ENCODE data around the gene SPECC1.
A peak's percentile ranks its signal among the peaks of the same experiment; 100 is the strongest.
"Not testable (repeated sequence)": the region's sequence is repeated elsewhere in the genome, so short reads cannot be mapped to it uniquely, and the experiment has no call there.

Gene SPECC1
- 11.5 to 26.1 (median 15.0) reads per million in 3 donors for total RNA-seq

- peaks cover 14% of the 10 kb centered on the region for H3K4me1 ChIP-seq (ENCODE audit: control insufficient read depth, insufficient read depth, low read length, poor library complexity, severe bottlenecking)
- H3K27ac ChIP-seq (ENCODE audit: insufficient read depth, low read length, poor library complexity, severe bottlenecking), result no peak within 1 kb of the TSS
- peaks cover 3% of the 10 kb centered on the region for H3K27me3 ChIP-seq (replicated peaks; ENCODE audit: control insufficient read depth, insufficient read depth, low read length, poor library complexity, severe bottlenecking)
- no peaks in the 10 kb centered on the region for H3K36me3 ChIP-seq (ENCODE audit: control insufficient read depth, insufficient read depth, low read length)
- H3K4me3 ChIP-seq (ENCODE audit: insufficient read depth, low read depth, low read length, poor library complexity, severe bottlenecking), result peak within 1 kb of the TSS; percentile 78
- no peaks in the 10 kb centered on the region for H3K9me3 ChIP-seq (ENCODE audit: control insufficient read depth, low read length)
- DNase-seq, result peak; percentile 72 to 76 (median 73)
Measured at GRCh38 chr17:20009302-20010098, at the start of gene SPECC1. Gene SPECC1 (plus strand): TSS chr17:20009359. CDS start chr17:20096652, 87,293 bp downstream.

DNA sequence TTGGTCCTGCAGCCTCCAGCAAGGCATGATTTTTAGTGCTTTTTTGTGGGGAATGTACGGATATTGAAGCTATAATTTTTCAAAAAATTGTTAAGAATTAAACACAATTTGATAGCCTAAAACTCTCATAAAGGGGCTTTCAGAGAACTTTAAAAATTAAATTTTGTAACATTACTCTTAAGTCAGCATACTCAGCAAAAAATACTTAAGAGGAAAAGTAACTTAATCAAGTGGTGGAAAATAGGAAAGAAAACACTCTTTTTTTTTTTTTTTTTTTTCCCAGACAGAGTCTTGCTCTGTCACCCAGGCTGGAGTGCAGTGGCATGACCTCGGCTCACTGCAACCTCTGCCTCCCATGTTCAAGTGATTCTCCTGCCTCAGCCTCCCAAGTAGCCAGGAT is 46.2 kb upstream of the SPECC1 start:
- peaks cover 34% of the 10 kb centered on the region for H3K36me3 ChIP-seq (ENCODE audit: control insufficient read depth, insufficient read depth, low read length)
- H3K27ac ChIP-seq (ENCODE audit: insufficient read depth, low read length, poor library complexity, severe bottlenecking); H3K27me3 ChIP-seq (replicated peaks; ENCODE audit: control insufficient read depth, insufficient read depth, low read length, poor library complexity, severe bottlenecking): not testable (repeated sequence)

GRCh38 chr17:19973156-19973555 is 36.0 kb upstream of the SPECC1 start:
- no peaks in the 10 kb centered on the region for H3K9me3 ChIP-seq (ENCODE audit: control insufficient read depth, low read length)
- H3K27me3 ChIP-seq (replicated peaks; ENCODE audit: control insufficient read depth, insufficient read depth, low read length, poor library complexity, severe bottlenecking), result no peaks in the 10 kb centered on the region
- H3K4me3 ChIP-seq (ENCODE audit: insufficient read depth, low read depth, low read length, poor library complexity, severe bottlenecking), result no peak overlapping the region
- DNase-seq, result no peak
- H3K27ac ChIP-seq (ENCODE audit: insufficient read depth, low read length, poor library complexity, severe bottlenecking), result no peak overlapping the region
- peaks cover 10% of the 10 kb centered on the region for H3K36me3 ChIP-seq (ENCODE audit: control insufficient read depth, insufficient read depth, low read length)
- no peaks in the 10 kb centered on the region for H3K4me1 ChIP-seq (ENCODE audit: control insufficient read depth, insufficient read depth, low read length, poor library complexity, severe bottlenecking)

More for the DNA sequence above, 46.2 kb upstream of the SPECC1 start:
- not testable (repeated sequence) for H3K9me3 ChIP-seq (ENCODE audit: control insufficient read depth, low read length); DNase-seq; H3K4me1 ChIP-seq (ENCODE audit: control insufficient read depth, insufficient read depth, low read length, poor library complexity, severe bottlenecking); H3K4me3 ChIP-seq (ENCODE audit: insufficient read depth, low read depth, low read length, poor library complexity, severe bottlenecking)

- peaks cover 3% of the 10 kb centered on the region for H3K36me3 ChIP-seq (ENCODE audit: control insufficient read depth, insufficient read depth, low read length)
- no peaks in the 10 kb centered on the region for H3K27me3 ChIP-seq (replicated peaks; ENCODE audit: control insufficient read depth, insufficient read depth, low read length, poor library complexity, severe bottlenecking)
- H3K4me1 ChIP-seq (ENCODE audit: control insufficient read depth, insufficient read depth, low read length, poor library complexity, severe bottlenecking), result no peaks in the 10 kb centered on the region
- no peaks in the 10 kb centered on the region for H3K9me3 ChIP-seq (ENCODE audit: control insufficient read depth, low read length)
- no peak overlapping the region for H3K4me3 ChIP-seq (ENCODE audit: insufficient read depth, low read depth, low read length, poor library complexity, severe bottlenecking)
- H3K27ac ChIP-seq (ENCODE audit: insufficient read depth, low read length, poor library complexity, severe bottlenecking), result no peak overlapping the region
- no peak for DNase-seq
Measured at GRCh38 chr17:19975601-19976000, 33.6 kb upstream of the SPECC1 start.

DNA sequence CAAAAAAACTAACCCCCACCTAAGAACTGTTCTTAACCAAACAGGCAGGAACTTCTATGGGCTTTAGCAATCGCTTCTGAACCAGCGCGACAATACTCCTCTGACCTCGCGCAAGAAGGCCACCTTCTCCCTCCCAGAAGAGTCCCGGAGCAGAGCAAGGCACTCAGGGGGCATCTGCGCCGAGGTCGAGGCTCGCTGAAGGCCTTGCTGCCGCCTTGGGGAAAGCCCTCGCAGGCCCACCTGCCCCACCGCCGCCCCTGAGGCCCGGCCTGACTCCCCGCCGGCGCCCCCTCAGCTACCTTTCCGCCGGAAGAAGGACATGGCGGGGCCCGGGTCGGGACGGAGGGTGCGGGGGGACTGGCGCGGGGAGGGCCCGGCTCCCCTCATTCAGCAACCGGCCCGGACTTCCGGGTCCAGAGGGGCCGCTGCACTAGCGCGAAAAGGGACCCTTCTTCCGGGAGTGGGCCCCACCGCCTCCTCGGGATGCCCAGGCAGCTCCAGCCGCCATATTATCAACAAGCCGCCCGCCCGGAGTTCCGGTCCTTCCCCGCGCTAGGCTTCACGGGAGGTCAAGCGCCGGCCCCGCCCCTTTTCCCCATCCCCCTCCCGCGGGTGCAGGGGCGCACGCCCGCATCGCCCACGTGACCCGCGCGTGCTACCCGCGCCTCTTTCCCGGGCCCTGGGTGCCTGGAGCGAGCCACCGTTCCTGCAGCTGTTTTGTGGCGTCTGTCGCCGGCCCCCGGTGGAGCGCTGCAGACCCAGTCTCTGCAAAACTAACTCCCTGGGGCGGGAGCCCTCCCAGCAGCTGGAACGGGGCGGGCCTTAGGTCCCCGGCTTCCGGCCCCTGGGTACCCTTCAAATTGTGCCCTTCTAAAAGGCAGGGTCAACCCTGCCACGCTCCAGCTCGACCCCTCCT is 31.6 kb upstream of the SPECC1 start, which contains the start of gene AKAP10:
TSS of gene AKAP10 (minus strand) at position 536 of the 916 bp plus-strand sequence. CDS start at position 387, 149 bp downstream.
- no peaks in the 10 kb centered on the region for H3K27me3 ChIP-seq (replicated peaks; ENCODE audit: control insufficient read depth, insufficient read depth, low read length, poor library complexity, severe bottlenecking)
- H3K36me3 ChIP-seq (ENCODE audit: control insufficient read depth, insufficient read depth, low read length), result peaks cover 3% of the 10 kb centered on the region
- no peaks in the 10 kb centered on the region for H3K9me3 ChIP-seq (ENCODE audit: control insufficient read depth, low read length)
- H3K4me1 ChIP-seq (ENCODE audit: control insufficient read depth, insufficient read depth, low read length, poor library complexity, severe bottlenecking), result no peaks in the 10 kb centered on the region
- peak within 1 kb of the TSS; percentile 90 for H3K27ac ChIP-seq (ENCODE audit: insufficient read depth, low read length, poor library complexity, severe bottlenecking)
- H3K4me3 ChIP-seq (ENCODE audit: insufficient read depth, low read depth, low read length, poor library complexity, severe bottlenecking), result peak within 1 kb of the TSS; percentile 66
- DNase-seq, result peak; percentile 83 to 88 (median 85)

- no peaks in the 10 kb centered on the region for H3K4me1 ChIP-seq (ENCODE audit: control insufficient read depth, insufficient read depth, low read length, poor library complexity, severe bottlenecking)
Measured at GRCh38 chr17:19978209-19978802, 30.9 kb upstream of the SPECC1 start.

GRCh38 chr17:19978805-19979211 is 30.4 kb upstream of the SPECC1 start:
- H3K36me3 ChIP-seq (ENCODE audit: control insufficient read depth, insufficient read depth, low read length), result no peaks in the 10 kb centered on the region
- no peaks in the 10 kb centered on the region for H3K27me3 ChIP-seq (replicated peaks; ENCODE audit: control insufficient read depth, insufficient read depth, low read length, poor library complexity, severe bottlenecking)
- no peak for DNase-seq
- peak overlapping the region; percentile 90 for H3K27ac ChIP-seq (ENCODE audit: insufficient read depth, low read length, poor library complexity, severe bottlenecking)
- H3K4me1 ChIP-seq (ENCODE audit: control insufficient read depth, insufficient read depth, low read length, poor library complexity, severe bottlenecking), result no peaks in the 10 kb centered on the region
- H3K9me3 ChIP-seq (ENCODE audit: control insufficient read depth, low read length), result no peaks in the 10 kb centered on the region
- H3K4me3 ChIP-seq (ENCODE audit: insufficient read depth, low read depth, low read length, poor library complexity, severe bottlenecking), result no peak overlapping the region

More at GRCh38 chr17:19978209-19978802, 30.9 kb upstream of the SPECC1 start:
- Histone ChIP-seq H3K27ac (ENCODE audit: insufficient read depth, low read length, poor library complexity, severe bottlenecking) (peak overlapping the region; percentile 90), H3K27me3 (replicated peaks; ENCODE audit: control insufficient read depth, insufficient read depth, low read length, poor library complexity, severe bottlenecking) (no peaks in the 10 kb centered on the region), H3K4me3 (ENCODE audit: insufficient read depth, low read depth, low read length, poor library complexity, severe bottlenecking) (peak overlapping the region; percentile 66), H3K36me3 (ENCODE audit: control insufficient read depth, insufficient read depth, low read length) (peaks cover 3% of the 10 kb centered on the region), H3K9me3 (ENCODE audit: control insufficient read depth, low read length) (no peaks in the 10 kb centered on the region)
- DNase-seq, result no peak

GRCh38 chr17:19979917-19980770 is 29.0 kb upstream of the SPECC1 start:
- Histone ChIP-seq H3K9me3 (ENCODE audit: control insufficient read depth, low read length) (no peaks in the 10 kb centered on the region), H3K4me3 (ENCODE audit: insufficient read depth, low read depth, low read length, poor library complexity, severe bottlenecking) (no peak overlapping the region), H3K27me3 (replicated peaks; ENCODE audit: control insufficient read depth, insufficient read depth, low read length, poor library complexity, severe bottlenecking) (no peaks in the 10 kb centered on the region), H3K4me1 (ENCODE audit: control insufficient read depth, insufficient read depth, low read length, poor library complexity, severe bottlenecking) (no peaks in the 10 kb centered on the region), H3K36me3 (ENCODE audit: control insufficient read depth, insufficient read depth, low read length) (no peaks in the 10 kb centered on the region), H3K27ac (ENCODE audit: insufficient read depth, low read length, poor library complexity, severe bottlenecking) (no peak overlapping the region)
- DNase-seq, result no peak
